Activated naive CD8-positive, alpha-beta T cell treated with anti-CD3 and anti-CD28 coated beads, Interleukin-2, amount 10 ng/mL, durations not matched to agents 7 days and 5 days (primary cell): ENCODE measurements around the gene ANKRA2. TPM values are rescaled to one million over a fixed set of nuclear protein-coding genes. Genes with fewer than 3 reads are reported as not detected.
"Not testable (repeated sequence)": the region's sequence is repeated elsewhere in the genome, so short reads cannot be mapped to it uniquely, and the experiment has no call there.

Source experiments
- ATAC-seq: fragments of 150-1000 bp; cut with Tn5 transposase; one replicate; pipeline ENCODE4 v1.10.0; 2021; ENCODE audit warnings: low read depth, moderate library complexity
- POLR2A ChIA-PET: fragments of 350-600 bp; sonication (Branson Sonifier 250); formaldehyde crosslinking; loops from one replicate; lab custom pipeline; 2021; ENCODE audit warnings: antibody characterized with exemption; lab: Charles Lee
- DNase-seq: peaks from one replicate; pipeline ENCODE4 v3.0.0; 2021
- H3K27ac Mint-ChIP-seq: one replicate; pipeline ENCODE4 v1.8.0; 2022; ENCODE audit warnings: mild to moderate bottlenecking, mixed read lengths
- H3K27me3 Mint-ChIP-seq: one replicate; pipeline ENCODE4 v1.8.0; 2022; ENCODE audit warnings: mild to moderate bottlenecking, moderate library complexity, mixed read lengths
- H3K36me3 Mint-ChIP-seq: one replicate; pipeline ENCODE4 v1.8.0; 2021; ENCODE audit warnings: mild to moderate bottlenecking, mixed read lengths
- H3K4me1 Mint-ChIP-seq: one replicate; pipeline ENCODE4 v1.8.0; 2021; ENCODE audit warnings: mixed read lengths
- H3K4me3 Mint-ChIP-seq: one replicate; pipeline ENCODE4 v1.8.0; 2022; ENCODE audit warnings: mild to moderate bottlenecking, moderate library complexity, mixed read lengths
- H3K9me3 Mint-ChIP-seq: one replicate; pipeline ENCODE4 v1.8.0; 2021; ENCODE audit warnings: mixed read lengths
- total RNA-seq, 2 experiments: library from RNA; stranded (reverse); gene quantifications; one replicate each; pipeline ENCODE4 v1.2.3, GENCODE V29; 2021

ANKRA2 gene
- total RNA-seq, 2 experiments from 2014 or later, result 32.9 to 33.0 TPM

DNA sequence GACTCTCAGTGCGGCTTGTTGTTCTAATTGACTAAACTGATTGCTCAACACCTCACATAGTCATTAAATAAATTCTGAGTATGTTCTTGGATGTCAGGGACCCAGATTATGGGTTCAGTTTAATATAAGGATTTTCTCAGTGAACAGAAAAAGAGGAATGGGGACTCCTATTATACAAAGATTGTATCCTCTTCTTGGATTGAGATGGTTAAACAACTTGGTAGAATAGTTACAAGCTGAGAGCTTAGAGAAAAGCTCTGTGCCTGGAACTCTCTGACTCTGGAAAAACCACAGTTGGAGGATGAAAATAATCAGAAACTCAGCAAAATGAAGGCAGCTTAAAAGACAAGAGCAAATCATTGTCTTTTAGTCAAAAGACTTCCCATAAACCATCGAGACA lies 30.5 kb downstream of the ANKRA2 start:
- Mint-ChIP-seq H3K4me3 (no peak overlapping the region), H3K4me1 (no peaks in the 10 kb centered on the region), H3K9me3 (no peaks in the 10 kb centered on the region), H3K27me3 (peaks cover 35% of the 10 kb centered on the region), H3K36me3 (no peaks in the 10 kb centered on the region), H3K27ac (no peak overlapping the region)
- ATAC-seq (no peak), DNase-seq (no peak)
- POLR2A ChIA-PET, result no interaction called here

DNA sequence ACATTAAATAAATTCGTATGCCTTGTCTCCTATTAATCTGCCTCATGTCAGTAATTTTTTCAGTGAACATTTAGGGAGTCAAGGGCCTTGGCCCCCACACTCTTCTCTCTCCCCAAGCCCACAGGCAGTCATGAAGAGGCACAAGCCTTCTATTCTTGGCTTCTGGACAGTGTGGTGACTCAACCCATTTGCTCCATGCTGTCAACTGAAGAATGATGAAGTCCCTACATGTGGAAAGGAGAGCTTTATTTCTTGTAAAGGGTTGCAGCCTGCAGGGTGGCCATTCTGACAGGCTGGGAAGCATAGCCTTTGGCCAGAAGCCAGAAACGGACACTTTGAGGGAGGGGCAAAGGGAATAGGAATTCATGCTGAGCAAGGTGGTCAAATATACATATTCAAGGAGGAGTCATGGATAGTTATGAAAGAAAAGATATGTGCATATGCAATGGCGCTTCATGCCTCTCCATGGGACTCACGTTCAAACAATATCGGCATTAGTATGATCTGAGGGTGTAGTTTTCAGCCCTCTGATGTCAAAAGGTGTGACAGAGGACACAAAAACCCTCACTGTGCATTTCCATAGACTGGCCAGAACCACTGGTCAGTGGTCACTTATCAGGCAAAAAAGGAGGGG lies 31.3 kb downstream of the ANKRA2 start:
- Mint-ChIP-seq H3K27ac (no peak overlapping the region), H3K36me3 (no peaks in the 10 kb centered on the region), H3K27me3 (peaks cover 32% of the 10 kb centered on the region), H3K4me3 (no peak overlapping the region), H3K4me1 (no peaks in the 10 kb centered on the region), H3K9me3 (no peaks in the 10 kb centered on the region)
- POLR2A ChIA-PET, result no interaction called here
- DNase-seq (no peak), ATAC-seq (no peak)

DNA sequence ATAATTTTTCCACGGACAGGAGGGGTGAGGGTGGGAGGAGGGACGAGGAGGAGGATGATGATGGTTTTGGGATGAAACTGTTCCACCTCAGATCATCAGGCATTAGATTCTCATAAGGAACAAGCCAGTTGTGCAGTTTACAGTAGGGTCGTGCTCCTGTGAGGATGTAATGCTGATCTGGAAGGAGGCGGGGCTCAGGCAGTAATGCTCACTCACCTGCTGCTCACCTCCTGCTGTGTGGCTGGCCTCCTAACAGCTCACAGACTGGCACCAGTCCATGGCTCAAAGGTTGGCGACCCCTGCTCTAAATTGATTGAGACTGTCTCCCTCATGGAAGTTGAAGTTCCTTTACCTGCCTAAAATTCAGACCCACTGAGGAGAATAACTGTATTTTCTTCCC lies 33.2 kb downstream of the ANKRA2 start:
- ATAC-seq (no peak), DNase-seq (no peak)
- H3K4me1 Mint-ChIP-seq, result no peaks in the 10 kb centered on the region
- H3K9me3 Mint-ChIP-seq, result no peaks in the 10 kb centered on the region
- POLR2A ChIA-PET, result no interaction called here
- no peak overlapping the region for H3K27ac Mint-ChIP-seq
- H3K36me3 Mint-ChIP-seq, result no peaks in the 10 kb centered on the region
- peaks cover 40% of the 10 kb centered on the region for H3K27me3 Mint-ChIP-seq
- H3K4me3 Mint-ChIP-seq, result no peak overlapping the region

DNA sequence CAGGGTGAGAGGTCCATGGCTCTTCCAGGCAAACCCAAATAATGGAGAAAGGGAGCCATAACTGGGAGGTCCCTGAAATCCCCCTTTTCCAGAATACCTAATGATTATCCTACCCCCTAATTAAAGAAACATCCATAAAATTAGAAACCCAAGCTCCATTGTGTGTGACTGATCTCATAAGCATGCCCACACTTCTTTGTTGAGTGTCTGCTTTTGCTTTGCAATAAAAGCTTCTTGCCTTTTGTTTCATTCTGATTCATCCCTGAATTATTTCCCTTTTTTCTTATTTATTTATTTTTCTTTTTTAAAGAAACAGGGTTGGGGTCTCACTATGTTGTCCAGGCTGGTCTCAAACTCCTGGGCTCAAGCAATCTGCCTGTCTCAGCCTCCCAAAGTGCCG lies 34.1 kb downstream of the ANKRA2 start:
- no peaks in the 10 kb centered on the region for H3K36me3 Mint-ChIP-seq
- H3K27me3 Mint-ChIP-seq, result peaks cover 40% of the 10 kb centered on the region
- no peak overlapping the region for H3K27ac Mint-ChIP-seq
- no peaks in the 10 kb centered on the region for H3K4me1 Mint-ChIP-seq
- no peaks in the 10 kb centered on the region for H3K9me3 Mint-ChIP-seq
- no peak for DNase-seq
- ATAC-seq, result no peak
- POLR2A ChIA-PET, result no interaction called here
- no peak overlapping the region for H3K4me3 Mint-ChIP-seq

DNA sequence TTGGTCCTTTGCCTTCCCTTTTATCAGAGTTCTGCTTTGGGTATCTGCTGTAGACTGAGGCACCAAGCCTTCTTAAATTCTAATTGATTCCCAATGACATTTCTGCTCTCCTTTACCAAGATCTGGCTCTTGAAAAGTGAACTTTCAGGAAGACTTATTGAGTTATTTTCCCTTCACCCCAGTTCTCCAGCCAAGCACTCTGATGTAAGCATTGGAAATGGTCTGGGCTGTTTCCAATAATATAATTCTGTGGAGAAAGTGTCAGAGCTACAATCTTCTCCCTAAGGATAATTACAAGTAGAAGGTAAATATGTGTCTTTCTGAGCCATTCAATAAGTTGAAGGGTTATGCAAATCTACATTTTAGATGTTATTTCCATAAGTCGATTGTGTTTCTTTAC lies 36.4 kb downstream of the ANKRA2 start:
- POLR2A ChIA-PET, result no interaction called here
- no peaks in the 10 kb centered on the region for H3K4me1 Mint-ChIP-seq
- DNase-seq, result no peak
- H3K9me3 Mint-ChIP-seq, result no peaks in the 10 kb centered on the region
- no peaks in the 10 kb centered on the region for H3K36me3 Mint-ChIP-seq
- no peak overlapping the region for H3K4me3 Mint-ChIP-seq
- H3K27me3 Mint-ChIP-seq, result peaks cover 32% of the 10 kb centered on the region
- ATAC-seq, result no peak
- H3K27ac Mint-ChIP-seq, result no peak overlapping the region

DNA sequence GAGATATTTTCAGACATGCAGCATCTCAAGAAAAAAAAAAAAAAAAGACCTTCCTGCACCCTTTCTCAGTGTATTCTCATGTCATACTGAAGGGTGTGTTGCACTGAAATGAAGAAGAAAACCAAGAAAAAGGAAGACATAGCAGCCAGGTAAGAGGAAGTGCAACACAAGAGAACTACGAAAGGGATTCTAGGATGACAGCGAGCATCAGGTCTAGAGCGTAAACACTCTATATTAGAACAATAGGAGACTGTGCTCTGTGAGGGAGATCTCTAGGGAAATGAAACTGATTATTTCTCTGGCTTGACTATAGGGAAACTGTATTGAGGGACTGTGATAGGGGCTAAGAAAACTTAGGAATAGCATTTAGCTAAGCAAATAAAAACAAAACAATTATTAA lies 37.2 kb downstream of the ANKRA2 start:
- DNase-seq (no peak), ATAC-seq (no peak)
- H3K4me1 Mint-ChIP-seq, result no peaks in the 10 kb centered on the region
- H3K36me3 Mint-ChIP-seq, result no peaks in the 10 kb centered on the region
- POLR2A ChIA-PET, result no interaction called here
- H3K9me3 Mint-ChIP-seq, result no peaks in the 10 kb centered on the region
- no peak overlapping the region for H3K27ac Mint-ChIP-seq
- H3K27me3 Mint-ChIP-seq, result peaks cover 26% of the 10 kb centered on the region
- no peak overlapping the region for H3K4me3 Mint-ChIP-seq

DNA sequence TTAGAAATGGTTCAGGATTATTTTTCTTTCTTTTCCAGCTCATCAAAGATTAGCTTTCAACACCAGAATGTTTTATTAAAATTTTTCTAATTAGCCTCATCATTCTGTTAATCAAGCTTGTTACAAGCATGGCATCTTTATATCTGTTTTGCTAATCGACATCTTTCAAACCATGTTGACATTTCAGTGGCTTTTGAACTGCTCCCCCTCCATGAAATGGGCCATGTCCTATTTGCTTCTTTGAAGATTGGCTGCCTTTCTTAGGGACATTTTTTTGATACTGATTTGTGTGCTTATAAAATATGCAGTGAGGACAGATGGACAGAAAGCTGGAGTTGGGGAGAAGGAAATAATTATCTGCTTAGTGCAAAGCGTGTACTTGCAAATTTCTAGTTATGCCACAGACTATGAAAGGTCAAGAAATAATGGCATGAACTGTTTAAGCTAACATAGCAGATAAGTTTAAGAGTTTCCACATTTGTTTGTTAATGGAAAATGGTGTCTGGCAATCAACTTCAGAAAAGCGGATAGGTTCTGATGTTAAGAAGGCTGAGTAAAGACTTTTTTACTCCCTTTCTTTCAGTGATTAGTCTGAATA lies 39.7 kb downstream of the ANKRA2 start:
- Mint-ChIP-seq H3K27ac (no peak overlapping the region), H3K9me3 (no peaks in the 10 kb centered on the region), H3K4me3 (no peak overlapping the region), H3K27me3 (peaks cover 17% of the 10 kb centered on the region), H3K36me3 (no peaks in the 10 kb centered on the region), H3K4me1 (no peaks in the 10 kb centered on the region)
- no peak for DNase-seq
- POLR2A ChIA-PET, result no interaction called here
- ATAC-seq, result no peak

DNA sequence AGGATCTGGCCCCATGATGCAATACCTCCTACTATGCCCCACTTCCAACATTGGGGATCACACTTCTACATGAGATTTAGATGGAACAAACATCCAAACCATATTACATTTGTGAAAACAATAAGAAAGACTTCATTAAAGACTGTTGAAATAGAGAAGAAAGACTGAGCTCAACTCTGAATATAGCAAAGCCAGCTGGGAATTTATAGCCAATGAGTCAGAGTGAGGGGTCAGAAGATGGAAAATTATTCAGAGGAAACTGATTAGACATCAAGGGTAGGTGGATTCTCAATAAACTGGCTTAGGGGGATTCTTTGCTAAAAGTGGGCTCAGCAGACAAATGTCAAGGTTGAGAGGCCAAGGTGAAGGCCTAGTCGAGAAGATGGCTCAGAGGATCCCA lies 41.6 kb downstream of the ANKRA2 start:
- H3K27me3 Mint-ChIP-seq, result peaks cover 8% of the 10 kb centered on the region
- no peaks in the 10 kb centered on the region for H3K36me3 Mint-ChIP-seq
- no peaks in the 10 kb centered on the region for H3K9me3 Mint-ChIP-seq
- POLR2A ChIA-PET, result no interaction called here
- H3K4me3 Mint-ChIP-seq, result no peak overlapping the region
- ATAC-seq, result no peak
- no peak overlapping the region for H3K27ac Mint-ChIP-seq
- H3K4me1 Mint-ChIP-seq, result peaks cover 8% of the 10 kb centered on the region
- no peak for DNase-seq

DNA sequence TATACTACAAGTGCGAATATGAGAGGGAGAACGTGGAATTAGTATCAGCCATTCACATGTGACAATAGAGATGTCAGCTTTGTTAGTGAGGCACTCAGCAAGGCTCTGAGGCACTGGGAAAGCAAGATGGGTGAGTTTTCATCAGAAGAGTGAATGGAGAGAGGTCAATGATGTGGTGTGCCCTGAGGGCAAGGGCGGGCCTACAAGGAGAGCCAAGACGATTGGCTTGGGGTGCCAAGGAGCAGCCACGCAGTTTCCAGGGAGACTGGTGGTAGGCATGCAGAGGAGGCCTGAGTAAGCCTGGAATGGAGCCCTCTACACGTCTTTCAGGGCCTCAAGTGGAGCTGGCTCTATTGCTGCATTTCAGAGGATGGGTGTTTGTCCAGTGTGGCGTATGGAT lies 42.5 kb downstream of the ANKRA2 start:
- Mint-ChIP-seq H3K36me3 (no peaks in the 10 kb centered on the region), H3K4me1 (peaks cover 8% of the 10 kb centered on the region), H3K4me3 (no peak overlapping the region), H3K27ac (no peak overlapping the region), H3K27me3 (peaks cover 4% of the 10 kb centered on the region), H3K9me3 (no peaks in the 10 kb centered on the region)
- POLR2A ChIA-PET, result interaction anchor here (0.7 kb wide), 1 partner anchor 1704 kb away, joined by 3 read pairs; no protein-coding TSS in a partner anchor
- no peak for ATAC-seq
- no peak for DNase-seq

DNA sequence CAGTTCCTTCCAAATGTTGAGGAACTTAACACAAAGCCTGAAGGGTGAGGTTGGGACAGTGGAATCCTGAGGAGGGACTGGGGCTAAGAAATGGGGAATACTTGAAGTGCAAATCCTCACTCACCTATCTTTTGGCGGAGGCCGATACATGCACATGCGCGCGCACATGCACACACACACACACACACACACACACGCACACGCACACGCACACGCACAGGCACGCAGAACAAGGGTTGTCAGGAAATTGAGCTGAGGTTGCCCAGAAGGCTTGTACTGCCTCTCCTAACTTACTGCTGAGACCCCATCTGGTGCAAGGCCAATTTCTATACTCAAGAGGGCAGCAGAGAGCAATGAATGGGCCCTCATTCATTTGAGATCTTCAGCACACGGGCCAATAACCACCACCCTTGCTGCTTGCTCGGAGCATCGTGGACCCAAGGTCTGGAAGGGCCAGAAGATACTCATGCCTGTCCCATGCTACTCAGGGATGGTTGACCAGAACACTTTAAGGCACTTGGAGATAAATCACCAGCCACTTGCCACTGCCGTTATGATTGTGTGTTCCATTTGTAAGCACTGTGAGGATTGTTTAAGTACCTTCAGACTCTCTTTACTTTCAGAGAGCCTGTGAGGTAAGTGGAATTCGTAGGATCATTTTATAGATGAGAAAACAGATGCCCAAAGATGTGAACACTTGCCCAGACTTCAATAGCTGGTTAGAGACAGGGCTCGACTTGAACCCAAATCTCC lies 45.7 kb downstream of the ANKRA2 start:
- Mint-ChIP-seq H3K36me3 (no peaks in the 10 kb centered on the region), H3K4me3 (peak overlapping the region; percentile 66), H3K27me3 (no peaks in the 10 kb centered on the region), H3K4me1 (peaks cover 8% of the 10 kb centered on the region), H3K9me3 (no peaks in the 10 kb centered on the region), H3K27ac (peak overlapping the region; percentile 71)
- POLR2A ChIA-PET, result interaction anchor here (1.0 to 1.5 kb wide), 2 partner anchors 21 to 45 kb away, joined by 3 to 9 read pairs; partner anchors contain the start of genes ANKRA2 and BTF3
- ATAC-seq (peak; percentile 100), DNase-seq (peak; percentile 55)

DNA sequence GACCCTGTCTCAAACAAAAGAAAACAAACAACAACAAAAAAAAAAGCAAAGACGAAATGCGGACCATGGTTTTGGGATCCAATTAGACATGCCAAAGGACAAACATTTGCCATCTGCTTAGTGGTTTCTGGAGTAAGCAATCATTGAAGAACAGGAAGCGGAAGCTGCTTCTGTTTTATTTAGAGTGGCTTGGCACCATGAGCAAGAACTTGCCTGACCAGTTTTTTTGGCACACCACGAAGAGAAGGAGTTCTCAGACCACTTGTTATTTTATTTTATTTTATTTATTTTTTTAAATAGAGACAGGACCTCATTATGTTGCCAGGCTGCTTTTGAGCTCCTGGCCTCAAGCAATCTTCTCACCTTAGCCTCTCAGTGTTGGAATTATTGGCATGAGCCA lies 50.2 kb downstream of the ANKRA2 start:
- DNase-seq (no peak), ATAC-seq (no peak)
- peaks cover 8% of the 10 kb centered on the region for H3K4me1 Mint-ChIP-seq
- no peak overlapping the region for H3K27ac Mint-ChIP-seq
- no peaks in the 10 kb centered on the region for H3K9me3 Mint-ChIP-seq
- no peak overlapping the region for H3K4me3 Mint-ChIP-seq
- POLR2A ChIA-PET, result no interaction called here
- H3K36me3 Mint-ChIP-seq, result no peaks in the 10 kb centered on the region
- no peaks in the 10 kb centered on the region for H3K27me3 Mint-ChIP-seq

DNA sequence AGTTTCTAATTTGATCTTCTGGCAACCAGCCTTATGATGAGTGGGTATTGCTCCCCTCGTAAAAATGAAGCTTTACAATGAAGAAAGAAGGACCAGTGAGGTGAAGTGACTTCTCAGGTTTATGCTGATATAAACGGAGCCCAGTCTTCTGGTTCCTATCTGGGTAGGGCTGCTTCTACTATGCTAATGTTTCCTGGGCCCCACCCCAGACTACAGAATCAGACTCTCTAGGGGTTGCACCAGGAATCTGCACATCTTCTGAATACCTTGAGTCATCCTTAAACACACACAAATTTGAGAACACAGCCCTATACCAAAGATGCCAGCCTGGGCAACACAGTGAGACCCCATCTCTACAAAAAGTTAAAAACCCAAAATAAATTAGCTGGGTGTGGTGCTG lies 51.0 kb downstream of the ANKRA2 start:
- H3K4me3 Mint-ChIP-seq, result no peak overlapping the region
- no peak for ATAC-seq
- no peak overlapping the region for H3K27ac Mint-ChIP-seq
- no peaks in the 10 kb centered on the region for H3K9me3 Mint-ChIP-seq
- no peaks in the 10 kb centered on the region for H3K27me3 Mint-ChIP-seq
- H3K36me3 Mint-ChIP-seq, result no peaks in the 10 kb centered on the region
- H3K4me1 Mint-ChIP-seq, result peaks cover 4% of the 10 kb centered on the region
- POLR2A ChIA-PET, result interaction anchor here (1.3 kb wide), 1 partner anchor 16 kb away, joined by 3 read pairs; no protein-coding TSS in a partner anchor
- no peak for DNase-seq

DNA sequence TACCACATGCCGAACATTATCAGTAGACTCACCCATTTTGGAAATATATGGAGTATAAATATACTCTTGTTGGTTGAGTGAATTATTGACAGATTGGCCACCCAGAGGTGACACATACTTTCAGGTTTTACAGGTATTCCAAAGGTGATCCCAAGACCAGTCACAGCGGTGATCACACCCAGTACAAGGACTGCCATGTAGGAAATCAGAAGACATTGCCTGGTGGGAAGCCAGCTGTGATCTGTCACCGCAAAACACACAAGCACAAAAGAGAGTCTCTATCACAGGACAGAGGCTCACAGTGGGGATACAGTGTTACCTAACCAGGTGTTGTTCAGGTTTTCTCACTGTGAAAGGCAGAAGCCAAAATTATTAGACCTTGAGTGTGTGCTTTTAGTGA lies 51.4 kb downstream of the ANKRA2 start:
- Mint-ChIP-seq H3K27me3 (no peaks in the 10 kb centered on the region), H3K4me1 (no peaks in the 10 kb centered on the region), H3K27ac (no peak overlapping the region), H3K36me3 (no peaks in the 10 kb centered on the region), H3K9me3 (no peaks in the 10 kb centered on the region), H3K4me3 (no peak overlapping the region)
- POLR2A ChIA-PET, result interaction anchor here (1.3 kb wide), 1 partner anchor 15 kb away, joined by 3 read pairs; no protein-coding TSS in a partner anchor
- DNase-seq (no peak), ATAC-seq (no peak)

DNA sequence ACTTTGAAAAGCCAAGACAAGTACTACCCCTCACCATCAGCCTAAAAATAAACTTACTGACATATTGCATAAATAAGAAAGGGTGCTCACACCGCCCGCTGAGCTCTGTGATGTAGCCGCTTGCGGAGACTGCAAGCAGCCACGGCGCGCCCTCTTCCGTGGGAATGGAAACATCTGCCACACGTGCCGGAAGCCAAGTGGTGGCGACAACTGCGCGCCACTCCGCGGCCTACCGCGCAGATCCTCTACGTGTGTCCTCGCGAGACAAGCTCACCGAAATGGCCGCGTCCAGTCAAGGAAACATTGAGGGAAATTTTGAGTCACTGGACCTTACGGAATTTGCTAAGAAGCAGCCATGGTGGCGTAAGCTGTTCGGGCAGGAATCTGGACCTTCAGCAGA lies 56.9 kb downstream of the ANKRA2 start:
- H3K36me3 Mint-ChIP-seq, H3K27ac Mint-ChIP-seq, POLR2A ChIA-PET, H3K27me3 Mint-ChIP-seq, DNase-seq, H3K4me3 Mint-ChIP-seq, H3K4me1 Mint-ChIP-seq, H3K9me3 Mint-ChIP-seq: not testable (repeated sequence)
- ATAC-seq, result peak; percentile 73
